GM23338 (cell line): ENCODE measurements around the gene FPR1. TPM values are rescaled to one million over a fixed set of nuclear protein-coding genes. Genes with fewer than 3 reads are reported as not detected.
A peak's percentile ranks its signal among the peaks of the same experiment; 100 is the strongest.

ENCODE experiments used
- ATAC-seq: fragments of 200-7000 bp; cut with Tn5 transposase; 3 replicates; pipeline ENCODE4 v1.9.1; 2020
- DNase-seq: peaks from one replicate; pipeline ENCODE4 v3.0.0-alpha.2; 2015; ENCODE audit warnings: low spot score
- H2AFZ ChIP-seq: fragments of 200-600 bp; sonication (generic); 2 replicates; pipeline ENCODE4 v1.8.0; 2016; ENCODE audit warnings: antibody characterized with exemption, mild to moderate bottlenecking, moderate library complexity
- H3F3A ChIP-seq: fragments of 200-600 bp; sonication (generic); replicated peaks from 2 replicates; pipeline ENCODE4 v1.8.0; 2017; ENCODE audit warnings: antibody characterized with exemption, mixed run types, low read depth
- H3K27ac ChIP-seq: fragments of 200-600 bp; sonication (generic); 2 replicates; pipeline ENCODE4 v1.6.1; 2016; ENCODE audit warnings: low read depth
- H3K27me3 ChIP-seq: fragments of 200-600 bp; sonication (generic); 2 replicates; pipeline ENCODE4 v1.8.0; 2016; ENCODE audit warnings: mild to moderate bottlenecking, mixed run types, moderate library complexity; ENCODE audit not compliant: insufficient read depth
- H3K36me3 ChIP-seq: fragments of 200-600 bp; sonication (generic); 2 replicates; pipeline ENCODE4 v1.8.0; 2016; ENCODE audit warnings: mild to moderate bottlenecking; ENCODE audit not compliant: insufficient read depth
- H3K4me1 ChIP-seq: fragments of 200-600 bp; sonication (generic); 2 replicates; pipeline ENCODE4 v1.8.0; 2016; ENCODE audit warnings: mild to moderate bottlenecking, moderate library complexity; ENCODE audit not compliant: insufficient read depth
- H3K4me2 ChIP-seq: fragments of 200-600 bp; sonication (generic); 2 replicates; pipeline ENCODE4 v1.7.1; 2017; ENCODE audit warnings: mixed run types
- H3K4me3 ChIP-seq: fragments of 200-600 bp; sonication (generic); 2 replicates; pipeline ENCODE4 v1.6.1; 2016; ENCODE audit warnings: mixed run types
- H3K79me2 ChIP-seq: fragments of 200-600 bp; sonication (generic); replicated peaks from 2 replicates; pipeline ENCODE4 v1.8.0; 2017; ENCODE audit warnings: mild to moderate bottlenecking; ENCODE audit not compliant: insufficient read depth
- H3K9me2 ChIP-seq: fragments of 200-600 bp; sonication (generic); 2 replicates; pipeline ENCODE4 v1.8.0; 2017; ENCODE audit not compliant: insufficient read depth
- H4K20me1 ChIP-seq: fragments of 200-600 bp; sonication (generic); replicated peaks from 2 replicates; pipeline ENCODE4 v1.8.0; 2017; ENCODE audit warnings: mild to moderate bottlenecking; ENCODE audit not compliant: insufficient read depth
- H3K27ac Mint-ChIP-seq: 2 replicates; pipeline ENCODE4 v1.8.0; 2020; ENCODE audit warnings: inconsistent platforms, mild to moderate bottlenecking, moderate library complexity, mixed read lengths
- H3K27me3 Mint-ChIP-seq: 3 replicates; pipeline ENCODE4 v1.8.0; 2022; ENCODE audit warnings: low read depth, mild to moderate bottlenecking, moderate library complexity, mixed read lengths, inconsistent platforms; ENCODE audit not compliant: insufficient read depth, poor library complexity
- H3K36me3 Mint-ChIP-seq: 3 replicates; pipeline ENCODE4 v1.8.0; 2021; ENCODE audit warnings: low read depth, mild to moderate bottlenecking, inconsistent platforms, moderate library complexity, mixed read lengths
- H3K4me1 Mint-ChIP-seq: 3 replicates; pipeline ENCODE4 v1.8.0; 2020; ENCODE audit warnings: mild to moderate bottlenecking, inconsistent platforms, mixed read lengths
- H3K4me3 Mint-ChIP-seq: 3 replicates; pipeline ENCODE4 v1.8.0; 2021; ENCODE audit warnings: moderate library complexity, mild to moderate bottlenecking, inconsistent platforms, mixed read lengths
- H3K9me3 Mint-ChIP-seq: 3 replicates; pipeline ENCODE4 v1.8.0; 2020; ENCODE audit warnings: moderate library complexity, mild to moderate bottlenecking, inconsistent platforms, mixed read lengths
- CREB1 ChIP-seq: fragments of 250-450 bp; sonication (Bioruptor Pico); IDR thresholded peaks from 2 replicates; pipeline ENCODE4 v1.5.0; 2020; ENCODE audit warnings: low read depth, mild to moderate bottlenecking, moderate library complexity
- CTCF ChIP-seq, 2 experiments: fragments of 200-600 bp in 1 of 2; sonication (generic) in 1 of 2; conservative IDR thresholded peaks; 2 replicates each; pipeline versions ENCODE4 v1.5.1 to v1.6.1; 2016 to 2017; ENCODE audit warnings: antibody characterized with exemption in 2 of 2, low read depth in 2 of 2, mild to moderate bottlenecking in 2 of 2, moderate library complexity in 1 of 2
- EZH2 ChIP-seq: fragments of 200-600 bp; sonication (generic); IDR thresholded peaks from one replicate; pipeline ENCODE4 v1.8.0; 2017; ENCODE audit warnings: antibody characterized with exemption, mild to moderate bottlenecking, low read depth; ENCODE audit not compliant: unreplicated experiment
- JUNB ChIP-seq: IDR thresholded peaks from one replicate; pipeline ENCODE4 v1.6.1; 2016; ENCODE audit warnings: antibody characterized with exemption; ENCODE audit not compliant: unreplicated experiment
- NANOG ChIP-seq: IDR thresholded peaks from 2 replicates; pipeline ENCODE4 v1.6.1; 2016; ENCODE audit warnings: antibody characterized with exemption, borderline replicate concordance
- POLR2AphosphoS5 ChIP-seq: IDR thresholded peaks from 2 replicates; pipeline ENCODE4 v1.6.1; 2016; ENCODE audit warnings: antibody characterized with exemption, low read depth
- REST ChIP-seq: IDR thresholded peaks from one replicate; pipeline ENCODE4 v1.6.1; 2018; ENCODE audit warnings: antibody characterized with exemption; ENCODE audit not compliant: unreplicated experiment
- ZNF331 ChIP-seq: fragments of 250-450 bp; sonication (Bioruptor Pico); IDR thresholded peaks from 2 replicates; pipeline ENCODE4 v1.5.0; 2020; ENCODE audit warnings: low read depth, mild to moderate bottlenecking, moderate library complexity
- ZNF462 ChIP-seq: fragments of 250-450 bp; sonication (Bioruptor Pico); IDR thresholded peaks from 2 replicates; pipeline ENCODE4 v1.5.0; 2020; ENCODE audit warnings: mild to moderate bottlenecking, moderate library complexity
- polyA plus RNA-seq: library from polyadenylated mRNA; unstranded; fragments of >200 nt; fragmentation: Nextera tagmentation; extraction: Ambion mirVana; gene quantifications from 2 replicates; pipeline ENCODE4 v1.2.1, GENCODE V29; 2016
- total RNA-seq: library from RNA; depleted of rRNA; stranded (reverse); fragments of >200 nt; shearing (Covaris generic); gene quantifications from 2 replicates; pipeline ENCODE4 v1.2.3, GENCODE V29; 2014

FPR1 gene
- total and polyA plus RNA-seq, 2 experiments from 2014 or later: not detected

- Histone ChIP-seq H3K9me2 (no peaks in the 10 kb centered on the region), H3K4me2 (peak overlapping the region; percentile 82), H3K4me1 (peaks cover 18% of the 10 kb centered on the region), H3F3A (peaks cover 3% of the 10 kb centered on the region; the same call in 1 of the 2 replicates), H3K36me3 (no peaks in the 10 kb centered on the region), H3K4me3 (peak overlapping the region; percentile 66), H3K27ac (no peak overlapping the region), H3K79me2 (no peaks in the 10 kb centered on the region), H2AFZ (peak overlapping the region; percentile 91), H3K27me3 (no peaks in the 10 kb centered on the region), H4K20me1 (peaks cover 3% of the 10 kb centered on the region; the same call in 1 of the 2 replicates)
- H3K9me3 Mint-ChIP-seq: no peaks in the 10 kb centered on the region; the same call in 1 of the 3 replicates
- DNase-seq (peak; percentile 98), ATAC-seq (peak; percentile 65)
- H3K36me3 Mint-ChIP-seq: peaks cover 25% of the 10 kb centered on the region
- peaks cover 27% of the 10 kb centered on the region for H3K4me1 Mint-ChIP-seq
- H3K27me3 Mint-ChIP-seq: peaks cover 30% of the 10 kb centered on the region
- TF ChIP-seq REST (no peak), EZH2 (no peak), CREB1 (CRISPR knock-in tag) (peak; percentile 76), CTCF (conservative IDR thresholded peaks at IDR 0.05; ENCODE audit: low read depth in 2 of 2) (peak; percentile 49 to 61), POLR2AphosphoS5 (peak; percentile 72), ZNF462 (CRISPR knock-in tag) (no peak), JUNB (no peak), NANOG (no peak), ZNF331 (peak; percentile 37; the same call in 1 of the 2 replicates)
- peak overlapping the region; percentile 87 for H3K4me3 Mint-ChIP-seq
- peak overlapping the region; percentile 93 for H3K27ac Mint-ChIP-seq
Measured at GRCh38 chr19:51703575-51704515, 47.8 kb downstream of the FPR1 start.
